GM06990 (cell line): ENCODE results near the gene ARFIP1.

Source experiments
- DNase-seq: peaks from one replicate; pipeline ENCODE4 v3.0.0-alpha.2; 2011; ENCODE audit not compliant: insufficient read length; ENCODE audit errors: extremely low read depth
- H3K27me3 ChIP-seq: replicated peaks from 2 replicates; pipeline ENCODE4 v1.6.0; 2011; ENCODE audit warnings: low read length; ENCODE audit not compliant: control insufficient read depth, insufficient read depth
- H3K36me3 ChIP-seq: 2 replicates; pipeline ENCODE4 v1.5.1; 2011; ENCODE audit warnings: low read length; ENCODE audit not compliant: control insufficient read depth, insufficient read depth
- H3K4me3 ChIP-seq: replicated peaks from 2 replicates; pipeline ENCODE4 v1.5.1; 2011; ENCODE audit warnings: low read depth, mild to moderate bottlenecking, control low read depth, low read length
- CTCF ChIP-seq: IDR thresholded peaks from 2 replicates; pipeline ENCODE4 v1.5.1; 2011; ENCODE audit warnings: low read length, control low read depth, mild to moderate bottlenecking, inconsistent platforms; ENCODE audit not compliant: insufficient read depth, poor library complexity, severe bottlenecking

Gene ARFIP1

GRCh38 chr4:152901205-152901604 lies 121.5 kb downstream of the ARFIP1 start:
- H3K36me3 ChIP-seq: no peaks in the 10 kb centered on the region
- no peak for TF ChIP-seq CTCF
- no peaks in the 10 kb centered on the region for H3K27me3 ChIP-seq
- no peak overlapping the region for H3K4me3 ChIP-seq
- no peak for DNase-seq

GRCh38 chr4:152903658-152904057 lies 123.9 kb downstream of the ARFIP1 start:
- H3K27me3 ChIP-seq: no peaks in the 10 kb centered on the region
- no peak for DNase-seq
- no peaks in the 10 kb centered on the region for H3K36me3 ChIP-seq
- no peak for TF ChIP-seq CTCF
- no peak overlapping the region for H3K4me3 ChIP-seq

- H3K36me3 ChIP-seq: no peaks in the 10 kb centered on the region
- no peak for TF ChIP-seq CTCF
- no peak for DNase-seq
- no peaks in the 10 kb centered on the region for H3K27me3 ChIP-seq
- H3K4me3 ChIP-seq: no peak overlapping the region
Measured at GRCh38 chr4:152909901-152910300, 130.1 kb downstream of the ARFIP1 start.

- TF ChIP-seq CTCF: no peak
- no peak overlapping the region for H3K4me3 ChIP-seq
- DNase-seq: no peak
- no peaks in the 10 kb centered on the region for H3K27me3 ChIP-seq
- H3K36me3 ChIP-seq: no peaks in the 10 kb centered on the region
Measured at GRCh38 chr4:152910521-152910920, 130.8 kb downstream of the ARFIP1 start.

- H3K36me3 ChIP-seq: no peaks in the 10 kb centered on the region
- DNase-seq: no peak
- no peak overlapping the region for H3K4me3 ChIP-seq
- no peaks in the 10 kb centered on the region for H3K27me3 ChIP-seq
- TF ChIP-seq CTCF: no peak
Measured at GRCh38 chr4:152917543-152918395, 138.0 kb downstream of the ARFIP1 start.
